ENCODE measurements around the gene MACO1. TPM values are rescaled to one million over a fixed set of nuclear protein-coding genes. Genes with fewer than 3 reads are reported as not detected.

The MACO1 gene
- polyA plus RNA-seq, 1 donor (not counting 4 experiments of a cell fraction or from before 2014, with no cell fraction given) = 8.1 TPM

- TF ChIP-seq CTCF (optimal IDR thresholded peaks at IDR 0.05 in 1 of 3, IDR thresholded peaks at IDR 0.05 in 1 of 3, conservative IDR thresholded peaks at IDR 0.05 in 1 of 3; ENCODE audit: extremely low read depth in 1 of 3, insufficient read depth in 2 of 3, low read length in 3 of 3) = no peak
- no peak for TF ChIP-seq EZH2 (IDR thresholded peaks at IDR 0.05; ENCODE audit: low read length)
- Histone ChIP-seq H3K4me3 (ENCODE audit: control insufficient read depth in 2 of 3, extremely low read depth in 1 of 3, insufficient read depth in 2 of 3, low read depth in 1 of 3, low read length in 3 of 3) (no peak overlapping the region), H3K27ac (ENCODE audit: control insufficient read depth, insufficient read depth, low read length) (peak overlapping the region; percentile 17), H3K9me3 (ENCODE audit: control insufficient read depth, low read depth, low read length) (no peaks in the 10 kb centered on the region), H3K27me3 (ENCODE audit: control insufficient read depth, extremely low read depth, insufficient read depth, low read length) (no peaks in the 10 kb centered on the region), H3K9ac (ENCODE audit: control insufficient read depth, extremely low read depth, insufficient read depth, low read length) (peak overlapping the region; percentile 6), H3K9me1 (ENCODE audit: control insufficient read depth, extremely low read depth, insufficient read depth, low read length) (no peaks in the 10 kb centered on the region), H3K4me2 (ENCODE audit: control insufficient read depth, extremely low read depth, insufficient read depth, low read depth, low read length) (peak overlapping the region; percentile 47), H4K20me1 (ENCODE audit: control insufficient read depth, extremely low read depth, insufficient read depth, low read length) (no peaks in the 10 kb centered on the region), H2AFZ (ENCODE audit: control insufficient read depth, low read length) (no peak overlapping the region), H3K79me2 (ENCODE audit: control insufficient read depth, insufficient read depth, low read length) (peaks cover 1% of the 10 kb centered on the region), H3K4me1 (ENCODE audit: control insufficient read depth, extremely low read depth, insufficient read depth, low read length) (peaks cover 47% of the 10 kb centered on the region), H3K36me3 (ENCODE audit: control insufficient read depth in 2 of 2, extremely low read depth in 1 of 2, insufficient read depth in 2 of 2, low read length in 2 of 2) (peaks cover 0 to 1% of the 10 kb centered on the region in 2 experiments)
- DNase-seq (ENCODE audit: low read depth, low spot score) (no peak), FAIRE-seq (peak; percentile 73)
- dilution Hi-C loops (cut with MboI; ENCODE audit: extremely low pct_ligation_motif_present, low sequenced_read_pairs) = no loop called here
These were observed 47.9 kb downstream of the MACO1 start for GRCh38 chr1:25478633-25479032.

- Histone ChIP-seq H3K27ac (ENCODE audit: control insufficient read depth, insufficient read depth, low read length) (no peak overlapping the region), H2AFZ (ENCODE audit: control insufficient read depth, low read length) (no peak overlapping the region), H3K79me2 (ENCODE audit: control insufficient read depth, insufficient read depth, low read length) (peaks cover 1% of the 10 kb centered on the region), H3K9me1 (ENCODE audit: control insufficient read depth, extremely low read depth, insufficient read depth, low read length) (no peaks in the 10 kb centered on the region), H3K4me3 (ENCODE audit: control insufficient read depth in 2 of 3, extremely low read depth in 1 of 3, insufficient read depth in 2 of 3, low read depth in 1 of 3, low read length in 3 of 3) (no peak overlapping the region), H4K20me1 (ENCODE audit: control insufficient read depth, extremely low read depth, insufficient read depth, low read length) (no peaks in the 10 kb centered on the region), H3K9ac (ENCODE audit: control insufficient read depth, extremely low read depth, insufficient read depth, low read length) (no peak overlapping the region), H3K4me2 (ENCODE audit: control insufficient read depth, extremely low read depth, insufficient read depth, low read depth, low read length) (no peak overlapping the region), H3K4me1 (ENCODE audit: control insufficient read depth, extremely low read depth, insufficient read depth, low read length) (peaks cover 39% of the 10 kb centered on the region), H3K27me3 (ENCODE audit: control insufficient read depth, extremely low read depth, insufficient read depth, low read length) (no peaks in the 10 kb centered on the region), H3K9me3 (ENCODE audit: control insufficient read depth, low read depth, low read length) (no peaks in the 10 kb centered on the region), H3K36me3 (ENCODE audit: control insufficient read depth in 2 of 2, extremely low read depth in 1 of 2, insufficient read depth in 2 of 2, low read length in 2 of 2) (peaks cover 0 to 2% of the 10 kb centered on the region in 2 experiments)
- DNase-seq (ENCODE audit: low read depth, low spot score) = no peak
- no peak for TF ChIP-seq EZH2 (IDR thresholded peaks at IDR 0.05; ENCODE audit: low read length)
- TF ChIP-seq CTCF (optimal IDR thresholded peaks at IDR 0.05 in 1 of 3, IDR thresholded peaks at IDR 0.05 in 1 of 3, conservative IDR thresholded peaks at IDR 0.05 in 1 of 3; ENCODE audit: extremely low read depth in 1 of 3, insufficient read depth in 2 of 3, low read length in 3 of 3) = no peak
- FAIRE-seq = no peak
- dilution Hi-C loops (cut with MboI; ENCODE audit: extremely low pct_ligation_motif_present, low sequenced_read_pairs) = no loop called here
These were observed 50.9 kb downstream of the MACO1 start for GRCh38 chr1:25481625-25482024.
